Activated CD8-positive, alpha-beta memory T cell treated with anti-CD3 and anti-CD28 coated beads for 24 hours (primary cell): ENCODE measurements around the gene ADGRV1.

Experiments
- DNase-seq: peaks from one replicate; pipeline ENCODE4 v3.0.0-alpha.2; 2020

Gene ADGRV1

DNA sequence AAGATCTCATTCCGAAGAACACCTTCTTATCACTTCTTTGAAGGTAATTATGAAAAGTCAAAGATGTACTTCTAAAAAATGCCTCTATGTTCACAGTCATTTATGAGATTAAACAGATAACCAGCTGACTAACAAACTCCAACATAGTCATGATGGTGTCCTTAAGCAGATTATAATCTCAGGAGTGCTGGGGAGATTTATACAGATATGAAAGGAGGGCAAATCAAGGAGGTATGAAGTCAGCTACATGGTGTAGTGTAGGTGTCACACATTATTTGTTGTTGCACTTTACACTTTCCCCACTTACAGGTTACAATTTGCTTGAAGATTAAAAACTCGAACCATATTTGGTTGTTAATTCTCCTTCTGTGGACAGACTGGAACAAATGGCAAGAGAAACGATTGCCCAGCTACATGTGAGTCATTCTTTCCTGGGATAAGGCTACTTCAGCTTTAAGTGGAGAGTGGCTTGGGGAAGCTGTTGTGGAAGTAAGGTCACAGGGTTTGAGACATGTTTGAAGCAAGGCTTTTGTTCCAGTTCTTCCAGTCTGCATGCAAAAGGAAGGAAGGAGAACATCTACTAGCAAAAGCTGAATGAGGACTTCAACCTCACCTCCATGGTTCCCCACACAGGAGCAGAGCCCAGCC, 320.1 kb downstream of the ADGRV1 start:
- DNase-seq: no peak

DNA sequence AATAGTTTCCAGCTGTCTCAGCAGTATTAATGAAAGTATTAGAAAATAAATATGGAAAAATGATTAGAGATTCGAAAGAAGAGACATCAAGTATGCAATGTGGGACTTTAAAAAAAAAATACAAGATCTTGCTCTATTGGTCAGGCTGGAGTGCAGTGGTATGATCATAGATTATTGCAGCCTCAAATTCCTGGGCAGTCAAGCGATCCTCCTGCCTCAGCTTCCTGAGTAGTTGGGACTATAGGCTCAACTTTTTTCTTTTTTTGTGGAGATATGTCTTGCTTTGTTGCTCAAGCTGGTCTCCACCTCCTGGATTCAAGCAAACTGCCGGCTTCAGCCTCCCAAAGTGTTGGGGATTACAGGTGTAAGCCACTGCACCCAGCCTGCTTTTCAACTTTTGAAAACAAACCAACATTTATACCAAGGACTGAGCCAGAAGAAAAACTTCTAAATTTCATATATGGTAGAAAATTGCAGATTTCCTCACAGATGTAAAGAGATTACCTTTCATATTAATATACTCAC, 323.1 kb downstream of the ADGRV1 start:
- no peak for DNase-seq

DNA sequence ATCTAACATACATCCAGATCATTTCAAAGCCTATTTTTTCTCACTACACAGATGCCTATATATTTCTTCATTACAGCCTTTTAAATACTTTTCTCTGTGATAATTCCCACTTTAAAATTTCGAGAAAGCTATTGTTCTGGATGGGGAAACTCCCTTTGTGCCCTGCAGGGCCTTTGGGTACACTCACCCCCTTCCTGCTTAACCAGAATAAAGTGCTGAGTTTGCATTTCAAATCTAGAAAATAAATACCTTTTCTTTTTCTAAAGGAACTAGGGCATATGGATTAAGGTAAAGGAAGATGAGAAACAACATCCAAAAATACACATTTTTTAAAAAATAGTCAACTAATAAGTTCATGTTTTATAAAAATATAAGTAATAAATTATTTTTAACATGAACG, 323.9 kb downstream of the ADGRV1 start:
- no peak for DNase-seq

DNA sequence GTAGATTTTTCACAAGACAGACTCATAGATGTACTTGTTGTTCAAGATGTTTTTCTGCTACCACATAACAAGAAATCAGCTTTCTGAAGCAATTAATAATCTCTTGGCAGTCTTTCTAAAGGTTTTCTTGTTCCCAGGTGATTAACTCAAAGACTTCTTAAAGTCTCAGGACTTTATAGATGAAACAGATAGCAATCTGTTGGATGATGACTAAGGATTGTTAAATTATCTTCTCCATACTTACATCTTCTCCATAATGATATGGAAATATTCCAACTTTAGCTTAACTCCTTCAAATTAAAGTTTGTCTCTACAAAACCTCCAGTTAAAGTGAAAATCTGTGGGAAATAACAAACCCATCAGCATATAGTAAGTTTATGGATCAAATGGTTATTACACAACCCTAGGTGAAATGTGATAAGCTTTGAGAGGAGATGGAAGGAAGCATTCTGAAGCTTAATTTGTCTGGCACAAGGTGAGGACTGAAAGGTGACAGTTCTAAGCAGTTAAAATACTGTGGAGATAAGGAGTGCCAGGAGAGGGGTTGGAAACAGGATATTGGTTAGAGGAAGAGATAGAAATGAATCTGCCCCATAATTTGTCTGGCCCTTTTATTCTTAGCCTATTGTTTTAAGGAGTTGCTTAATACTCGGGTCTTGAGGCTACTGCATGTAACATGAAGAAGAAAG, 326.7 kb downstream of the ADGRV1 start:
- no peak for DNase-seq

GRCh38 chr5:90886381-90886780, 327.8 kb downstream of the ADGRV1 start:
- DNase-seq: no peak

DNA sequence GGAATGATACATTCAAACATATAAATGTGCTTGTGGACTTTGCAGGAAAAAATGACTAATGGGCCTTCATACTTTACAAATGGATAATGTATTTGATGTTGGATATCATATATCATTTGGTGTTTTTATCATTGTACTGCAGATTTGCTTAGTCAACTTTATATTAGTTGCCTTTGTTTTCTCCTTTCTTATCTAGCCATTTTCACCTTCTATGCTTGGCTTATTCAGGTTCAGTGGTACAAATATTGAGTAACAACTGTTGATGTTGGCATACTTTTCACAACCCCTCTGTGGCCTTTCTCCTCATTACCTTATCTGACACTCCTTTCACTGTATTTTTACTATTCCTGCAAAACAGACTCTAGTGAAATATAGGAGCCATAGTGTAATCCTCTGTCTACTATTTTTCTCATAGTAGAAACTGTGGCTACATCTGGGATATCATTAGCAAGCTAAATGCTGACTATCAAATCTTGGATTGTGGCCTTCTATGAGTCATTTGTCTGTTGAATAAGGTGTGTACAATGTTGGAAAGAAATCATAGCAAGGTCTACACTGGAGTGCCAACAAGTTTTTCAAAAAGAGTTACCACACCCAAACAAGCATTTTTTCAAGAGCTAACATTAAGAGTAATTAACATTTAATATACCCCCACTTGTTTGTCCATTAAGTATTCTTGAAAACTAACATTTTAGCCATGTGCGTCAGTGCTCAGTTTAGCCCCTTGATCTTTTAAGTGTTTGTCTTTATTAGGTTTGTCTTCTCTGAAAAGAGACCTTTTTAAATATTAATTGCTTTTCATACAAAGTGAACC, 330.1 kb downstream of the ADGRV1 start:
- DNase-seq: no peak

DNA sequence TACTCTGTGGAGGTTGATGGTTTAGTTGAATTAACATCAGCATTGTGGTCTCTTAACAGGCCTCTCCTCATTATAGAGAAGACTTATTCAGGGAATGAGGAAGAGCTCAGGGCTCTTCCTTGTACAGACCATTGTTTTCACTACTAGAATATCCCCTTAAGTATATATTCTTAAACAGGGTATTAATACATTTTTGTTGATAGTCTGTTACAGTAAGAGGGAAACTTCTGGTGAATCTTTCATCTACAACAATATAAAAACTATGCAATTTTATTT, 330.7 kb downstream of the ADGRV1 start:
- no peak for DNase-seq

DNA sequence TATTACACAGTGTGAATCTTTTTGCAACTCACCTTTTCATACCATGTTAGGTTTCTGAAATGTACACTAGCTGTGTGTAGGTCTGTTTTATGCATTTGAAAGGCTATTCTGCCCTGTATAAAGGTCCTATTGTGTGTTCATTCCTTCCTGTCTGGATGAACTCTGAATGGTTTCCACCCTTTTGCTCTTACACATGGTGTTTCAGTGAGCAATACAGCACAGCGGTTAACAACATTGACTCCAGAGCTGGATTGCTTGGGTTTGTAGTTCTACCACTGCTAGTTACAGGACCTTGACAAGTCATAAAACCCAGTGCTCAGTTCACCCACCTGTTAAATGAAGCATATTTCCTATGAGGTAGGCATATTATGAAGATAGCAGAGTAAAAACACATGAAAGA, 331.6 kb downstream of the ADGRV1 start:
- DNase-seq: no peak

GRCh38 chr5:90894866-90895420, 336.3 kb downstream of the ADGRV1 start:
- DNase-seq: no peak

DNA sequence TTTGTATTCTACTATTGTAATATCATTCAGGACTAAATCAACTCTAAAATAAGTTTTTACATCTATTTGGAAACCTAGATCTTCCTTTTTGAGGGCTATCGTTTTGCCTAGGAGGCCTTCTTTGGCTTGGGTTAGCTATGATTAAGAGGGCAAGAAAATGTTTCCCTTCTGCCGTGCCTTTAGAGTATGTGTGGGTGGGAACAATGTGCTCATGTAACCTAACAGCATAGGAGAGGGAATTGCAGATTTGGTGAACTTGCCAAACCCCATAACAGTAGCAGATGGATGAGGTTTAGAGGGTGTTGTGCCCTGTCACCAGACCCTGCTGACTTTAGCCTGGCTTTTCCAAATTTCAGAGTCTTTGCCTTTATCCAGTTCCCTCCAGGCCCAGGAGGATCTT, 339.0 kb downstream of the ADGRV1 start:
- no peak for DNase-seq

DNA sequence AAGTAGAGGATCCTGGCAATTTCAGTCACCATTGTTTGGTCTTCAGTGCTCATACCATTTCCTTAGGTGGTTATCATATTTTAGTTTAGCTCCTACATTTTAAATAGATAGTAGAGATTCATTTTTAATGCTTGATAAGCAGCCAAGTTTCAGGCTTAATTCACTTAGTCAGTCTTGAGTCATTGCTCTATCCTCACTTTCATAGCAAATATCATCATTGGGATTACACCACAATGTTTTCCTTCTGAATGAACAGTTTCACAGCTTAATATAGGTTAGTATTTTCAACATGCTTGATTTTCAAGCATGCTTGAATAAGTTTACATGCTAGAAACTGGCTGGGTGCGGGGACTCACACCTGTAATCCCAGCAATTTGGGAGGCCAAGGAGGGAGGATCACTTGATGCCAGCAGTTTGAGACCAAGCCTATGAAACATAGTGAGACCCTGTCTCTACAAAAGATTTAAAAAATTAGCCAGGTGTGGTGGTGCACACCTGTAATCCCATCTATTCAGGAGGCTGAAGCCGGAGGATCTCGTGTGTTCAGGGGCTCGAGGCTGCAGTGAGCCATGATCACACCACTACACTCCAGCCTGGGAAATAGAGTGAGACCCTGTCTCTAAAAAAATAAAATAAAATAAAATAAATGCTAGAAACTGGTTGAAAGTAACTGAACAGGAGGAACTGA, 339.9 kb downstream of the ADGRV1 start:
- DNase-seq: no peak

GRCh38 chr5:90899014-90899604, 340.5 kb downstream of the ADGRV1 start:
- DNase-seq: no peak

- DNase-seq: no peak
Observed at GRCh38 chr5:90901261-90901660, 342.7 kb downstream of the ADGRV1 start.

- no peak for DNase-seq
Observed at GRCh38 chr5:90902170-90902569, 343.6 kb downstream of the ADGRV1 start.

DNA sequence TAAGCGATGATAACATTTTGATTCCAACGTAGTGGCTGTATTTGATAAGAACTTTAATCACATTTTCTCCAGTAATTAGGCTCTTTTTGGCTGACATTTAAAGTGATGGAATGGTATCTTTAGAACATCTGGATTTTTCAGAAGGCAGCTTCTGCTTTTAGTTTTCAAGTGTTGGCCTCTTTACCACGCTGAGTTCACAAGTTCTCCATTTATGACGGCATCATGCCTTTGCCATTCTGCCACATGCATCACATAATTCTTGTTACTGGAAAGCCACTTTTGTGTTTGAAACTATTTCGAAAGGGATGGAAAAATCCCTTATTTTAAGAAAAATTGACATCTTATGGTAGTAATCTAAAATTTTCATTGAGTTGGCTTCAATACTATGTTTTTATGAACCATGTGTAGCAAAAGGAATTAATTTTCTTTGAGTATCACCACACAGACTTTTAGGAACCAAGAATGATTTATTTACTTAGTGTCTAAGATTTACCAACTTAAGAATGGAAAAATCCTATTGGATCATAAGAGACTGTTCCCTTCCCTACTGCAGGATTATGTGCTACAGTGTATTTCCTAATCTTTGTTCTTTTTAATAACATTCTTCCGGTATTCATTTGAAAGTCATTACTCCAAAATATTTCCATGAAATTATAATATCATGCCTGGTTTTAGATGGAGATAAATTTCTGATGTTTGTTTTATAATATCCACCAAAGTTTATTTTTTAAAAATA, 344.2 kb downstream of the ADGRV1 start:
- DNase-seq: no peak

GRCh38 chr5:90909101-90909503, 350.5 kb downstream of the ADGRV1 start:
- DNase-seq: no peak

DNA sequence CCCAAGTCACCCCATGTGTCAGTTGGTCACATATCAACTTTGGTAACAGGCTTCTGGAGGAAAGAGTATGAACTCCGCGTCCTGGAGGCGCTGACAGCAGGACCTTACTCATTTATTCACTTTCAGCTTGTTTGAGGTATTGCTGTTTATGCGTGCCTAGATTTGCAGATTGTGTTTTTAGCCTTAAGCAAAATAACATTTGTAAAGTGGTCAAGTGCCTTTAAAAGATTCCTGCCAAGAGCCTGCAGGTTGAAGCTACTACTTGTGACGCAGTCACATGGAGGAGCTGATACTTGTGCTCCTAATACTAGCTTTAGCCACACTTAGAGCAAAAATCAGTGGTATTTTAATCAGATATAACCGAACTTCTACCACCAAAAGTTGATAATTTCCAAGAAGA, 351.3 kb downstream of the ADGRV1 start:
- DNase-seq: no peak

DNA sequence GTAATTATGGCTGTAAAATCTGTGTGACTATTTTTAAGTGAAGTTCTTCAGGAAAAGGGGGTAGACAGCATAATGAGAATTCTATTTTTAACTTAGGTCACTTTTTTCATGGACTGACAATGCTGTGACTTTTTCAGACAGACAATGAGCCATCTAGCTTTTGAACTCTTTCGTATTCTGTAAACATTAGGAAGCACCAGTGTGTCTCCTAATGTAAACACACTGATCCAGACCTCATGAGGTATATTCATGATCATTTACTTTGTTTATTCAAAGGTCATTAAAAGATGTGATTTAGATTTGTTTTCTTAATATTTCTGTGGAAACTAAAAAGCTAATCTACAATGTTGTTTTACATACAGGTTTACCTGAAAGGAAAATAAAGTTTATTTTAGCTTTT, 352.6 kb downstream of the ADGRV1 start:
- DNase-seq: no peak

- DNase-seq: no peak
Observed at GRCh38 chr5:90912476-90912875, 353.9 kb downstream of the ADGRV1 start.

DNA sequence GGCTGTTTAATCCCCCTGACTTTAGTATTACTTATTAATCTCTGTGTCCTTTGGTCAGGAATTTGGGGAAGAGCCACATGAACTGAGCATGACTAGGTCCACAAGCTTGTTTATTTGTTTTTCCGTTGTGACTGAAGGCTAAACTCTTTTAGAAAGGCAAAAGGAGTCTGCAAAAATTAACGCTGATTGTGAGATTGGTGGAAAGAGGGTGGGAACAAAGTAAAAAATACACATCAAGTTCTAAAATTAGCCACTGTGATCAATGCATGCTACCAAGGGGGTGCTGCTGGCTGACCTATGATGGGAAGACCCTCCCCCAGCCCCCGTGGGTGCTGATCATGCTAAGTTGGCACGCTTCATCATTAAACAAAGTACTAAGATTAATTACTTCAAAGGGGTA, 356.8 kb downstream of the ADGRV1 start:
- no peak for DNase-seq

- no peak for DNase-seq
Observed at GRCh38 chr5:90916947-90917800, 358.6 kb downstream of the ADGRV1 start.
